ENCODE results near the gene KMT2B. TPM values are rescaled to one million over a fixed set of nuclear protein-coding genes. Genes with fewer than 3 reads are reported as not detected.
A peak's percentile ranks its signal among the peaks of the same experiment; 100 is the strongest.

Gene KMT2B
- polyA plus RNA-seq, 1 donor, result 33.2 TPM

DNA sequence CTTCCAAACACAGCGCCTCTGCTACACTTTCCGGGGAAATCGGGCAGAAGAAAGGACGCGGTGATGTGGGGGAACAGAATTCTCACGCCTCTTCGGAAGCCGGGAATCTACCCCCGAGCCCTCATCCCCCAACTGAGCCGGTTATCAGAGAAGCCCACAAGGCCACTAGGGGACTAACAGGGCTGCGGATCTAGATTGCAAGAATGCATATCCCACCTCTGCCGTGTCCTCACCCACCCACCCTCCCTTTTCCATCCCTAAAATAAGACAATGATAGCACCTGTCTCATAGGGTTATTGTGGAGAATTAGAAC, 23.4 kb downstream of the KMT2B start:
- DNase-seq, result no peak
- peaks cover 32% of the 10 kb centered on the region for H3K36me3 ChIP-seq (ENCODE audit: control insufficient read depth, insufficient read depth, low read length)
- no peaks in the 10 kb centered on the region for H3K27me3 ChIP-seq (ENCODE audit: control insufficient read depth, insufficient read depth, low read length)
- H3K9me3 ChIP-seq (ENCODE audit: control insufficient read depth, low read depth, low read length), result no peaks in the 10 kb centered on the region
- no CpG with 5 or more reads among the region's 12 CpGs for WGBS (ENCODE audit: insufficient coverage, low lambda C conversion rate)
- H3K4me3 ChIP-seq (ENCODE audit: low read length), result peak overlapping the region; percentile 72
- H3K27ac ChIP-seq (ENCODE audit: low read length), result peak overlapping the region; percentile 75
- peaks cover 17% of the 10 kb centered on the region for H3K4me1 ChIP-seq (ENCODE audit: control insufficient read depth, insufficient read depth, low read length)

DNA sequence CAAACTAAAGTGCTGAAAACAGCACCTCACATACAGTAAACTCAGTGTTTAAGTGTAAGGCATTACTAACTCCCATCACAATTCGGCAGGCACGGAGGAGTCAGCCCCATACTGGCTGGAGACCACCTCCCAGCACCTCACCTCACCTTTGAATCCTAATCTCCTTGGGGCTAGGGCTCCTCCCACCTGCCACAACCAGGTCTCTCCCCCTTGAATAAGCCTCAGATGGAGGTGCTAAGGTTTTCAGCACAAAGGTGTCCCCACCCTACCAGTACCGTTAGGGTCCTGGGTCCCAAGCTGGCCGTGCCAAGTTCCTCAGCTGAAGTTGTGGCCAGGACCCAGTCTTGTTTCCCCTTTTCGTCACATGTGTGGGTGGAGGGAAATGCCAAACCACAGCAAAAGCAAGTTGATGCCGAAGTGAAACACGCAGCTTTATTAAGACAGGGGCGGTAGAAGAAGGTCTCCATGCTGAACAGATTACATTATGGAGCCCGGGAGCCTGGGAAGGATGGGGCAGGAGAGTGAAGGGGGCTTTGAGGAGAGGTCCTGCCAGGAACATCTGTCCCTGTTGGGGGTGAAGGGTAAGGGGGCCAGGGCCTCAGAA, 24.4 kb downstream of the KMT2B start, which contains the start of gene IGFLR1:
Gene IGFLR1 (minus strand): TSS at position 332 of the 604 bp plus-strand sequence. CDS start 1,272 bp downstream, outside the sequence.
- Histone ChIP-seq H3K27me3 (ENCODE audit: control insufficient read depth, insufficient read depth, low read length) (no peaks in the 10 kb centered on the region), H3K4me3 (ENCODE audit: low read length) (no peak within 1 kb of the TSS), H3K4me1 (ENCODE audit: control insufficient read depth, insufficient read depth, low read length) (peaks cover 21% of the 10 kb centered on the region), H3K27ac (ENCODE audit: low read length) (no peak within 1 kb of the TSS), H3K36me3 (ENCODE audit: control insufficient read depth, insufficient read depth, low read length) (peaks cover 22% of the 10 kb centered on the region), H3K9me3 (ENCODE audit: control insufficient read depth, low read depth, low read length) (no peaks in the 10 kb centered on the region)
- no peak for DNase-seq
- WGBS (ENCODE audit: insufficient coverage, low lambda C conversion rate), result 100% methylated on average over 1 of the region's 9 CpGs

DNA sequence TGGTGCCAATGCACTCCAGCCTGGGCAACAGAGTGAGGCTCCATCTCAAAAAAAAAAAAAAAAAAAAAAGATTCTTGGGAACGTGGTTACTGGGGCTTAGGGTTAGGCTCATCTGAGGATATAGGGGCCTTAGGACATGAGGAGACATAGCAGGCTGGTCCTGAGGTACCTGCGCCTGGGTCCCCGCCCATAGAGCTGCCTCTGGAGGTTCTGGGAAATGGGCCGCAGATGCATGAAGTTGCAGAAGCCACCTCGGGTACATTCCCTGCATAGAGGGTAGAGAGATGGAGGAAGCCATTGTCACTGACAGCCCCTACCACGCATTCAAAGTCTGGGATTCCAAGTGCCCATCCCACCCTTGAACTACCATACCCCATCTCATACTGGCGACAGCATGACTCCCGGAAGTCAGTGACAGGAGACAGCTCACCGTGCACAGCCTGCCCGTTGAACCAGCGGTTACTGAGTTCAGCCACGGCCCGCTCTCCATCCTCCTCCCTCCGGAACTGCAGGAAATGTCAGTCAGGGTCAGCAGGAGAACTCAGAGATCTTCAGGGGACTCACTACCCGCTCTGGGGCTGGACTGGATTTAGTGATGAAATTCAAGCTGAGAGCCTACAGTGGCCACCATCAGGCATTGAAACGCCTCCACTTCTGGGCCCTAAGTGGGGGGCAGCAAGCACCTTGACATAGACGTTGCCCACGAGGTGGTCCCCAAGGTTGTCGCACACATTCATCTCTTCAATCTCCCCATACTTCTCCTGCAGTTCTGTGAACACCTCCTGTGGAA, 26.0 kb downstream of the KMT2B start:
- WGBS (ENCODE audit: insufficient coverage, low lambda C conversion rate), result 60% methylated on average over 1 of the region's 19 CpGs
- DNase-seq, result no peak
- Histone ChIP-seq H3K9me3 (ENCODE audit: control insufficient read depth, low read depth, low read length) (no peaks in the 10 kb centered on the region), H3K27me3 (ENCODE audit: control insufficient read depth, insufficient read depth, low read length) (no peaks in the 10 kb centered on the region), H3K27ac (ENCODE audit: low read length) (no peak overlapping the region), H3K4me3 (ENCODE audit: low read length) (no peak overlapping the region), H3K4me1 (ENCODE audit: control insufficient read depth, insufficient read depth, low read length) (peaks cover 26% of the 10 kb centered on the region), H3K36me3 (ENCODE audit: control insufficient read depth, insufficient read depth, low read length) (peaks cover 7% of the 10 kb centered on the region)

DNA sequence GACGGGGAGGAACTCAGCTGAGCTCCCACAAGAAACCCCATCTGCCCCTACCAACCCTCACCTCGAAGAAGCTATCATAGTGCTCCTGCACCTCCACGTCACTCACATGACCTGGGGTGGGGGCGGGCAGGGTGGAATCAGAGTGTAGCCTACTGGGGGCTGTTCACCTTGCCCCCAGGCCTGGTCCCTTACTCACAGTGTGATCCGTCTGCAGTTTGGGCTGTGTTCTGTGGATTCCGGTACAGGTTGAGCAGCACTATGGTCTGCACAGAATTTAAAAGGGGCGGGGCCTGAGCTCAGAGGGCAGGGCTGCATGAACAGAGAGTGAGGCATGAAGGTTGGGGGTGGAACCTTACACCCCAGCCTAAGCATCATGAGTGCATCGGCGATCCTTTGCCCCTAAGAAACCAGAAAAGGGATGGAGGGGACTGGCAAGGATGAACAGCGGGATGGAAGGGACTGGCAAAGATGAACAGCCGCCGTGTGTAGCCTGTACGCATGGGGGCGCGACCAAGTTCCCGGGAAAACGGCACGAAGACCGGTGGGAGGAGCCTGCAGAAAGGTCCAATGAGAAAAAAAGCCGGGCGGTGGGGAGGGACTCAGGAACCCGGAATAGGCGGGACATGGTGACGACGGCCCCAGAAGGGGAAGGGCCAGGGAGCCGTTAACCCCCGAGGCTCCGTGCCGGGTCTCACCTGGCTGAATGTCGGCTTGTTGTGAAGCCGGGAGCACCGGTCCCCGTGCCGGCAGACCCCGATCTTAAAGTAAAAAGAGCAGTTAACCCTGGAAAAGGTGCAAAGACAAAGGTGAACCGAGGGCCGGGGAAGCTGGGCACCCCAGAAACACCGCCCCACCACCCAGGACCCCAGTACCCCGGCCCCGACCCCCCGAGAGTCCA, 26.9 kb downstream of the KMT2B start:
- DNase-seq, result peak; percentile 94 to 95
- Histone ChIP-seq H3K9me3 (ENCODE audit: control insufficient read depth, low read depth, low read length) (no peaks in the 10 kb centered on the region), H3K27ac (ENCODE audit: low read length) (peak overlapping the region; percentile 96), H3K36me3 (ENCODE audit: control insufficient read depth, insufficient read depth, low read length) (peaks cover 3% of the 10 kb centered on the region), H3K27me3 (ENCODE audit: control insufficient read depth, insufficient read depth, low read length) (no peaks in the 10 kb centered on the region), H3K4me1 (ENCODE audit: control insufficient read depth, insufficient read depth, low read length) (peaks cover 31% of the 10 kb centered on the region), H3K4me3 (ENCODE audit: low read length) (peak overlapping the region; percentile 90)
- WGBS (ENCODE audit: insufficient coverage, low lambda C conversion rate), result 0% methylated on average over 8 of the region's 41 CpGs

DNA sequence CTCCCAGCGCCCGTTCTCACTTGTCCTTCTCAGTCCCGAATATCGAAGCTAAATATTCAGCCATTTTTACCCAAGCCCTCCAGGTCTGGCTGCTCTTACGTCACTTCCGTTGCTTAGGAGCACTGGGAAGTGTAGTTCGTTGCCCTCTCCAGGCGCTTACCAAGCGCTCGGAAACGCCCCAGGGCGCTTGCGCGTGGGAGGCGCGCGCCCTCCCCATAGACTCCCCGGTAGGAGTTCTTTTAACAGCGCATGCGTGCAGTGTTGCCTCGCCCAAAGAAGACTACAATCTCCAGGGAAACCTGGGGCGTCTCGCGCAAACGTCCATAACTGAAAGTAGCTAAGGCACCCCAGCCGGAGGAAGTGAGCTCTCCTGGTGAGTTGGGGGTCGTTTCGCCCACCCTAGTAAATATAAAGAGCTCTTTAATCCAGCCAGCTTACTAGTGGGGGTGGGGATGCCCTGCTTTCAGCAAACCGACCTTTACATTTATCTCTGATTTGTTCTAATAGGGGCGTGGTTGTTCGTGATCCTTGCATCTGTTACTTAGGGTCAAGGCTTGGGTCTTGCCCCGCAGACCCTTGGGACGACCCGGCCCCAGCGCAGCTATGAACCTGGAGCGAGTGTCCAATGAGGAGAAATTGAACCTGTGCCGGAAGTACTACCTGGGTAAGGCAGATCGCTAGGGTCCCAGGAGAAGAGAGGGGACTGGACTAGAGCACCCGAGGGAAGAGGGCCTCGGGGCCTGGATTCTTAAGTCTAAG, 27.7 kb downstream of the KMT2B start, which contains the start of the genes PSENEN and U2AF1L4:
Gene PSENEN (plus strand): TSS at position 324 of the 759 bp plus-strand sequence. CDS start 280 bp downstream, at position 604.
Gene U2AF1L4 (minus strand): TSS at position 91 of the 759 bp plus-strand sequence. CDS start 27 bp downstream, at position 64.
- Histone ChIP-seq H3K4me1 (ENCODE audit: control insufficient read depth, insufficient read depth, low read length) (peaks cover 25% of the 10 kb centered on the region), H3K36me3 (ENCODE audit: control insufficient read depth, insufficient read depth, low read length) (peaks cover 3% of the 10 kb centered on the region)

DNA sequence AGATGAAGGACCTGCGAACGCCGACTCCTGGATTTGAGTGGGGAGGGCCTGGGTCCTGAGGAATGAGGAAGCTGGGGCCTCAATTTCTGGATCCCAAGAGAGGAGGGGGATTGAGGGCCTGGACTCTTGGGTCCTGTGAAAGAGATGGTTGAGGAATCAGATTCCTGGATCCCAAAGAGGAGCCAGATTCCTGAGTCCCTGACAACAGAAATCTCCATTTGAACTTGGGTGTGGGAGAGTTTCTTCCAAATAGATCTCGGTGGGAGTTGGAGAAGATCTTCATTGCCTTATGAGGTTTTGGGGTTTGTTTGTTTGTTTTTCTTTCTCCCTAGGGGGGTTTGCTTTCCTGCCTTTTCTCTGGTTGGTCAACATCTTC, 28.3 kb downstream of the KMT2B start:
- Histone ChIP-seq H3K27me3 (ENCODE audit: control insufficient read depth, insufficient read depth, low read length) (no peaks in the 10 kb centered on the region), H3K36me3 (ENCODE audit: control insufficient read depth, insufficient read depth, low read length) (peaks cover 3% of the 10 kb centered on the region), H3K4me1 (ENCODE audit: control insufficient read depth, insufficient read depth, low read length) (peaks cover 21% of the 10 kb centered on the region), H3K4me3 (ENCODE audit: low read length) (peak overlapping the region; percentile 90), H3K9me3 (ENCODE audit: control insufficient read depth, low read depth, low read length) (no peaks in the 10 kb centered on the region), H3K27ac (ENCODE audit: low read length) (peak overlapping the region; percentile 74)
- DNase-seq, result no peak
- no CpG with 5 or more reads among the region's 4 CpGs for WGBS (ENCODE audit: insufficient coverage, low lambda C conversion rate)

More for the DNA sequence above, 27.7 kb downstream of the KMT2B start, which contains the start of the genes PSENEN and U2AF1L4:
- peak; percentile 100 for DNase-seq
- Histone ChIP-seq H3K9me3 (ENCODE audit: control insufficient read depth, low read depth, low read length) (no peaks in the 10 kb centered on the region), H3K27ac (ENCODE audit: low read length) (peak within 1 kb of the TSS; percentile 96), H3K27me3 (ENCODE audit: control insufficient read depth, insufficient read depth, low read length) (no peaks in the 10 kb centered on the region), H3K4me3 (ENCODE audit: low read length) (peak within 1 kb of the TSS; percentile 90)
- no CpG with 5 or more reads among the region's 40 CpGs for WGBS (ENCODE audit: insufficient coverage, low lambda C conversion rate)

DNA sequence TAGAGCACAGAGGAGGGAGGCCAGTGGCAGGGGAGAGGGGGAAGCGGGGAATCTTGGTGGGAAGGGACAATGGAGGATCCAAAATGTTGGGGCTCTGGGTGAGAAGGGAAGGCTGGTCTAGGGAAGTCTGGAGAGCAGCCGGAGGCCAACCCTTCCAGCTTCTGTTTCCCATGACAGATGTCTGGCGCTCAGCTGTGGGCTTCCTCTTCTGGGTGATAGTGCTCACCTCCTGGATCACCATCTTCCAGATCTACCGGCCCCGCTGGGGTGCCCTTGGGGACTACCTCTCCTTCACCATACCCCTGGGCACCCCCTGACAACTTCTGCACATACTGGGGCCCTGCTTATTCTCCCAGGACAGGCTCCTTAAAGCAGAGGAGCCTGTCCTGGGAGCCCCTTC, 28.7 kb downstream of the KMT2B start:
- peak overlapping the region; percentile 90 for H3K4me3 ChIP-seq (ENCODE audit: low read length)
- WGBS (ENCODE audit: insufficient coverage, low lambda C conversion rate), result no CpG with 5 or more reads among the region's 5 CpGs
- H3K27ac ChIP-seq (ENCODE audit: low read length), result no peak overlapping the region
- H3K4me1 ChIP-seq (ENCODE audit: control insufficient read depth, insufficient read depth, low read length), result peaks cover 20% of the 10 kb centered on the region
- no peaks in the 10 kb centered on the region for H3K9me3 ChIP-seq (ENCODE audit: control insufficient read depth, low read depth, low read length)
- no peaks in the 10 kb centered on the region for H3K27me3 ChIP-seq (ENCODE audit: control insufficient read depth, insufficient read depth, low read length)
- no peak for DNase-seq
- peaks cover 3% of the 10 kb centered on the region for H3K36me3 ChIP-seq (ENCODE audit: control insufficient read depth, insufficient read depth, low read length)

DNA sequence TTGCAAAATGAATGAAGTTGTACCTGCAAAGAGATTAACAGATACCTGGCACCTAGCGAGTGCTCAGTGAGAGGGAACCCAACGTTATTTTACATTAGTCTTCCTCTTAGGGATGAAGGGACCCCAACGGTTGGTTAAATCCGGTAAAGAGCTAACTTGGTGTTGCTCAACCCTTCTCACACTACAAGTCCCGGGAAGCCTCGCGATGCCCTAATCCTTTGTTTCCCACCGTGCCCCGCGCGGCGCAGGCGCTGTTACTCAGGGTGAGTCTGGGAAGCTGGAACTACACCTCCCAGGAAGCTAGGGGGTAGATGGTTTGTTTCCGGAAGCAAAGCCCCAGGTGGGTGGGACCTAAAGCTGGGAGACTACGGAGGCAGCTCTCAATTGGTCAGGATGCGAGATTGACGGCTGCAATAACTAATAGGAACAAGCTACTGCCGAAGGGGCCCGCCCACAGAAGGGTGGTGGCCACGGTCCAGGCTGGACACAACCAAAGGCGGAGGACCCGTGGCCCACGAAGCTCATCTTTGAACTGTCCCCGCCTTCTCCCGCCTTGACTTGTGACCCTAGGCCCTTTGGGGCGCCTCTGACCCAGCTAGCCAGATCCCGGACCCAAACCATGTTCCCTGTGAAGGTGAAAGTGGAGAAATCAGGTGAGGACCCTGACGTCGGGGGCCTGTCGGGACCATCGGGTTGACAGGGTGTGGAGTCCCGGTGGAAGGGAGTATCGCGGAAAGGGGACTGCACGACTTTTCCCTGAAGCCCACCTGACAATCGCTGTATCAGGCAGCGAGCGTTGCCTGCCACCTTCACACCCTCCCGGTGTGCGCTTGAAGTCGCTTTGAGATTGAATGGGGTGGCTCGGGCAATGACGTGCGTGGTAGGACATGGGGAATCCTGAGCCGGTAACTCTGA, 30.6 kb downstream of the KMT2B start, which contains the start of gene LIN37:
Gene LIN37 (plus strand): TSS at position 471 of the 915 bp plus-strand sequence. CDS start 149 bp downstream, at position 620.
- peaks cover 20% of the 10 kb centered on the region for H3K4me1 ChIP-seq (ENCODE audit: control insufficient read depth, insufficient read depth, low read length)

DNA sequence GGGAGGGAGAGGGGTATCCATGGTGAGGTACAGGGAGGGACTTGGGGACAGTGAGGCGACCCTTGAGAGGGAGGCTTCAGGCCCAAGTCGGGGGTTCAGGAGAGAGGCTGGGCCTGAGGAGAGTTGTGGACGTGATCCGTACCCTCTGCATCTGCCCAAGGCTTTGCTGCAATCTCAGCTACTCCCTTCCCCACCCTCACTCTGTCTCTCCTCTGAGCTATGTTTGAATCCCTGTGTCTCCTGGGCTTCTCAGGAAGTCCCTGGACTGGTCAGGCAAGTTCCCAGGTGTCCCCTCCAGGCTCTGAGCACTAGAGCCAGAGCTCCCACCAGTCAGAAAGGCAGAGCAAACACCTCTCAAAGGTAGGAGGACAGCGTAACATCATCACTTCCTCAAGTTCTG, 32.4 kb downstream of the KMT2B start:
- H3K36me3 ChIP-seq (ENCODE audit: control insufficient read depth, insufficient read depth, low read length), result peaks cover 19% of the 10 kb centered on the region
- peaks cover 16% of the 10 kb centered on the region for H3K4me1 ChIP-seq (ENCODE audit: control insufficient read depth, insufficient read depth, low read length)
- no peak for DNase-seq
- H3K4me3 ChIP-seq (ENCODE audit: low read length), result no peak overlapping the region
- H3K9me3 ChIP-seq (ENCODE audit: control insufficient read depth, low read depth, low read length), result no peaks in the 10 kb centered on the region
- no peak overlapping the region for H3K27ac ChIP-seq (ENCODE audit: low read length)
- H3K27me3 ChIP-seq (ENCODE audit: control insufficient read depth, insufficient read depth, low read length), result peaks cover 2% of the 10 kb centered on the region
- WGBS (ENCODE audit: insufficient coverage, low lambda C conversion rate), result no CpG with 5 or more reads among the region's 5 CpGs

More for the DNA sequence above, 30.6 kb downstream of the KMT2B start, which contains the start of gene LIN37:
- Histone ChIP-seq H3K4me3 (ENCODE audit: low read length) (peak within 1 kb of the TSS; percentile 91), H3K27ac (ENCODE audit: low read length) (no peak within 1 kb of the TSS), H3K27me3 (ENCODE audit: control insufficient read depth, insufficient read depth, low read length) (no peaks in the 10 kb centered on the region), H3K9me3 (ENCODE audit: control insufficient read depth, low read depth, low read length) (no peaks in the 10 kb centered on the region), H3K36me3 (ENCODE audit: control insufficient read depth, insufficient read depth, low read length) (peaks cover 15% of the 10 kb centered on the region)
- DNase-seq, result peak; percentile 99
- no CpG with 5 or more reads among the region's 45 CpGs for WGBS (ENCODE audit: insufficient coverage, low lambda C conversion rate)

All from large intestine (tissue), 3 donors.